Body of pancreas (tissue), 4 donors: ENCODE results near the gene C3orf52. TPM values are rescaled to one million over a fixed set of nuclear protein-coding genes. Genes with fewer than 3 reads are reported as not detected.

Experiments used
- ATAC-seq: fragments of 150-250 bp; one replicate; pipeline ENCODE4 v1.9.1; 2016
- DNase-seq, 4 donors: peaks; one replicate each; pipeline ENCODE4 v3.0.0-alpha.2; 2019
- H3K27ac ChIP-seq, 4 donors: fragments of 200-600 bp; sonication (generic); 1 replicate in 3 of 4; 2 replicates in 1 of 4; pipeline versions ENCODE4 v1.5.1 to v1.6.1; 2016 to 2019; ENCODE audit warnings: mild to moderate bottlenecking in 1 of 4, mixed read lengths in 1 of 4, moderate library complexity in 1 of 4
- H3K27me3 ChIP-seq, 2 donors: fragments of 200-600 bp; sonication (generic); one replicate each; pipeline ENCODE4 v1.6.0; 2016; ENCODE audit warnings: mild to moderate bottlenecking in 1 of 2
- H3K36me3 ChIP-seq, 2 donors: fragments of 200-600 bp; sonication (generic); replicated peaks in 1 of 2; 2 replicates each; pipeline ENCODE4 v1.5.1; 2016; ENCODE audit warnings: low read depth in 2 of 2; ENCODE audit not compliant: insufficient read depth in 1 of 2
- H3K4me1 ChIP-seq: fragments of 200-600 bp; sonication (generic); one replicate; pipeline ENCODE4 v1.6.0; 2016
- H3K4me3 ChIP-seq, 2 donors: fragments of 200-600 bp; sonication (generic); 1 replicate in 1 of 2; 2 replicates in 1 of 2; pipeline ENCODE4 v1.5.1; 2016 to 2019
- H3K9me3 ChIP-seq, 3 donors: fragments of 200-600 bp; sonication (generic); 1 replicate in 2 of 3; 2 replicates in 1 of 3; pipeline ENCODE4 v1.5.1; 2016
- POLR2A ChIP-seq, 3 donors: fragments of 450-650 bp; IDR thresholded peaks; one replicate each; pipeline ENCODE4 v1.6.1; 2016; ENCODE audit warnings: antibody characterized with exemption in 3 of 3, mild to moderate bottlenecking in 2 of 3
- WGBS, 2 donors: methylation state at CpG; one replicate each; pipeline ENCODE4 v1.1.5; 2017; 5-methylcytosine and 5-hydroxymethylcytosine counted together
- intact Hi-C: fragments of 100-400 bp; cut with DNase I; formaldehyde crosslinking; loops from one replicate; pipeline ENCODE4 v1.15.1; 2023
- total RNA-seq, 2 donors: library from RNA; depleted of rRNA; stranded (reverse); fragments of >200 nt; gene quantifications; one replicate each; pipeline ENCODE4 v1.1.0, GENCODE V29; 2016
- TF ChIP-seq, protein P1 (sequence below), 7 experiments: fragments of 450-650 bp in 4 of 7; fragments of 200-600 bp in 3 of 7; sonication (generic) in 3 of 7; IDR thresholded peaks; one replicate each; pipeline ENCODE4 v1.5.1; 2016 to 2019; ENCODE audit warnings: antibody characterized with exemption in 7 of 7

Gene C3orf52
- total RNA-seq, 2 donors from 2014 or later: 71.2 to 129 TPM

GRCh38 chr3:112136959-112137693, 50.9 kb downstream of the C3orf52 start:
- no peak overlapping the region for H3K4me3 ChIP-seq
- H3K27me3 ChIP-seq: no peaks in the 10 kb centered on the region
- H3K9me3 ChIP-seq: no peaks in the 10 kb centered on the region
- H3K36me3 ChIP-seq: no peaks in the 10 kb centered on the region
- ATAC-seq (no peak), DNase-seq (no peak)
- no peak for TF ChIP-seq POLR2A (IDR thresholded peaks at IDR 0.05)
- TF ChIP-seq, protein P1, sequence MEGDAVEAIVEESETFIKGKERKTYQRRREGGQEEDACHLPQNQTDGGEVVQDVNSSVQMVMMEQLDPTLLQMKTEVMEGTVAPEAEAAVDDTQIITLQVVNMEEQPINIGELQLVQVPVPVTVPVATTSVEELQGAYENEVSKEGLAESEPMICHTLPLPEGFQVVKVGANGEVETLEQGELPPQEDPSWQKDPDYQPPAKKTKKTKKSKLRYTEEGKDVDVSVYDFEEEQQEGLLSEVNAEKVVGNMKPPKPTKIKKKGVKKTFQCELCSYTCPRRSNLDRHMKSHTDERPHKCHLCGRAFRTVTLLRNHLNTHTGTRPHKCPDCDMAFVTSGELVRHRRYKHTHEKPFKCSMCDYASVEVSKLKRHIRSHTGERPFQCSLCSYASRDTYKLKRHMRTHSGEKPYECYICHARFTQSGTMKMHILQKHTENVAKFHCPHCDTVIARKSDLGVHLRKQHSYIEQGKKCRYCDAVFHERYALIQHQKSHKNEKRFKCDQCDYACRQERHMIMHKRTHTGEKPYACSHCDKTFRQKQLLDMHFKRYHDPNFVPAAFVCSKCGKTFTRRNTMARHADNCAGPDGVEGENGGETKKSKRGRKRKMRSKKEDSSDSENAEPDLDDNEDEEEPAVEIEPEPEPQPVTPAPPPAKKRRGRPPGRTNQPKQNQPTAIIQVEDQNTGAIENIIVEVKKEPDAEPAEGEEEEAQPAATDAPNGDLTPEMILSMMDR (IDR thresholded peaks at IDR 0.05): peak in 6 of 7 experiments; percentile 4 to 41 (median 27)
- 43 to 55% methylated on average over 5 of the region's 5 CpGs for WGBS, 2 donors
- H3K4me1 ChIP-seq: peaks cover 21% of the 10 kb centered on the region
- no peak overlapping the region for H3K27ac ChIP-seq
- intact Hi-C loops: no loop called here

DNA sequence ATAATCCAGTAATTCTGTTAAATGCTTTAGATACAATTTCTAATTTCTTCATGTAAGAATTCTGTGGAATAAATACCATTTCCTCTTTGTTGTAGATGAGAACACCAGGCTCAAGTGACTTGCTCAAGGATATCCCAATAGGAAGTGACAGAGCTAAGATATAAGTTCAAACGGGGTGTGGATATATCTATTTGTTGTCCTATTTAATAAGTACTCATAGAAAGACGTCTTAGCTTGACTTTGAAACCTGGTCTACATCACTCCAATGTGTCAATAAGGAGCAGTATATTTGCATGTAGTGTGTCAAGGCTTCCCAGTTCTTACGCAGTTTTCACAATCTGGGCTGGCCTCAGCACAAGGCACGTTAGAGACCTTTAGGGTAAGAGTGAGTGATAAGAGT, 51.6 kb downstream of the C3orf52 start:
- ATAC-seq: no peak
- 54 to 55% methylated on average over 4 of the region's 4 CpGs for WGBS, 2 donors

GRCh38 chr3:112138219-112138969, 52.2 kb downstream of the C3orf52 start:
- intact Hi-C loops: no loop called here
- H3K36me3 ChIP-seq: no peaks in the 10 kb centered on the region
- no peaks in the 10 kb centered on the region for H3K27me3 ChIP-seq
- H3K27ac ChIP-seq: no peak overlapping the region
- WGBS, 2 donors: 39 to 43% methylated on average over 1 of the region's 1 CpG
- TF ChIP-seq, protein P1 (IDR thresholded peaks at IDR 0.05): no peak
- TF ChIP-seq POLR2A (IDR thresholded peaks at IDR 0.05): no peak
- DNase-seq (no peak), ATAC-seq (no peak)
- no peak overlapping the region for H3K4me3 ChIP-seq
- H3K9me3 ChIP-seq: no peaks in the 10 kb centered on the region
- H3K4me1 ChIP-seq: peaks cover 21% of the 10 kb centered on the region

More for the DNA sequence above, 51.6 kb downstream of the C3orf52 start:
- Histone ChIP-seq H3K36me3 (no peaks in the 10 kb centered on the region), H3K27me3 (no peaks in the 10 kb centered on the region), H3K4me3 (no peak overlapping the region), H3K9me3 (no peaks in the 10 kb centered on the region), H3K4me1 (peaks cover 21% of the 10 kb centered on the region), H3K27ac (no peak overlapping the region)
- intact Hi-C loops: no loop called here
- TF ChIP-seq, protein P1 (IDR thresholded peaks at IDR 0.05): no peak
- TF ChIP-seq POLR2A (IDR thresholded peaks at IDR 0.05): no peak
- DNase-seq: no peak

DNA sequence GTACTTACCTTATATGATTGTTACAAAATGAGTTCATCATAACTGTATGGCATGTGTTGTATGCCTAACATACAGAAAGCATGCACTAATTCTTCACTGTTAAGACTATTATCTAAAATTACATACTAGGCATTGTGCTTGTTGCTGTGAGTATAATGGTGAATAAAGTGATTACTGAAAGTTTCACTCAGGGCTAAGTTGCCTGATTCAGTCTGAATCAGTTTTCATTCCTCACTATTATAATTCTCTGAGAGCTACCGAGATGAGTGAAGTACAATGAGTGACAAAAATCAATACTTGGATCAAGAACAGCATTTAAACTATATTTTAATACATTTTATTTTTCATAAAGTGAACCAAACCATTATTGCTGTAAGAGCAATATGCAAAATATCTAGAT, 54.4 kb downstream of the C3orf52 start:
- TF ChIP-seq, protein P1 (IDR thresholded peaks at IDR 0.05): no peak
- no peak for TF ChIP-seq POLR2A (IDR thresholded peaks at IDR 0.05)
- Histone ChIP-seq H3K9me3 (no peaks in the 10 kb centered on the region), H3K27me3 (no peaks in the 10 kb centered on the region), H3K4me3 (no peak overlapping the region), H3K27ac (no peak overlapping the region), H3K36me3 (no peaks in the 10 kb centered on the region), H3K4me1 (no peaks in the 10 kb centered on the region)
- 36 to 56% methylated on average over 1 of the region's 1 CpG for WGBS, 2 donors
- DNase-seq: no peak
- ATAC-seq: no peak
- intact Hi-C loops: no loop called here
